Mesendoderm (in vitro differentiated cells): ENCODE results near the gene WDR37.

Experiments
- DNase-seq: peaks from one replicate; pipeline ENCODE4 v3.0.0; 2013
- H2AK5ac ChIP-seq: 2 replicates; pipeline ENCODE4 v1.6.1; 2013; ENCODE audit warnings: low read length, inconsistent platforms
- H2BK120ac ChIP-seq: 2 replicates; pipeline ENCODE4 v1.6.1; 2013; ENCODE audit warnings: low read depth, mild to moderate bottlenecking, low read length, moderate library complexity, mixed read lengths
- H2BK15ac ChIP-seq: replicated peaks from 2 replicates; pipeline ENCODE4 v1.6.1; 2013; ENCODE audit warnings: low read depth, mild to moderate bottlenecking, moderate library complexity
- H2BK5ac ChIP-seq: 2 replicates; pipeline ENCODE4 v1.6.1; 2013; ENCODE audit warnings: low read length, inconsistent platforms
- H3K18ac ChIP-seq: 2 replicates; pipeline ENCODE4 v1.6.1; 2013; ENCODE audit warnings: mild to moderate bottlenecking, low read length, mixed read lengths
- H3K23ac ChIP-seq: one replicate; pipeline ENCODE4 v1.6.1; 2013; ENCODE audit warnings: low read length
- H3K27ac ChIP-seq: 2 replicates; pipeline ENCODE4 v1.5.1; 2013; ENCODE audit warnings: low read depth, mild to moderate bottlenecking, inconsistent platforms, low read length, moderate library complexity
- H3K27me3 ChIP-seq: 2 replicates; pipeline ENCODE4 v1.6.1; 2013; ENCODE audit warnings: low read length, control low read depth, mild to moderate bottlenecking, inconsistent platforms; ENCODE audit not compliant: insufficient read depth, poor library complexity
- H3K36me3 ChIP-seq: 2 replicates; pipeline ENCODE4 v1.6.1; 2013; ENCODE audit warnings: low read length, inconsistent platforms; ENCODE audit not compliant: control insufficient read depth, insufficient read depth
- H3K4ac ChIP-seq: one replicate; pipeline ENCODE4 v1.6.1; 2013; ENCODE audit warnings: low read depth, mild to moderate bottlenecking, low read length, moderate library complexity
- H3K4me1 ChIP-seq: 2 replicates; pipeline ENCODE4 v1.6.1; 2013; ENCODE audit warnings: low read depth, low read length, inconsistent platforms; ENCODE audit not compliant: control insufficient read depth
- H3K4me2 ChIP-seq: 2 replicates; pipeline ENCODE4 v1.6.1; 2013; ENCODE audit warnings: low read length
- H3K4me3 ChIP-seq: 2 replicates; pipeline ENCODE4 v1.5.1; 2013; ENCODE audit warnings: mild to moderate bottlenecking, low read length
- H3K56ac ChIP-seq: one replicate; pipeline ENCODE4 v1.6.1; 2013; ENCODE audit warnings: low read length
- H3K79me1 ChIP-seq: 2 replicates; pipeline ENCODE4 v1.6.1; 2013; ENCODE audit warnings: low read length, inconsistent platforms
- H3K79me2 ChIP-seq: 2 replicates; pipeline ENCODE4 v1.6.1; 2013; ENCODE audit warnings: mild to moderate bottlenecking, low read length; ENCODE audit not compliant: control insufficient read depth, insufficient read depth
- H3K9ac ChIP-seq: 2 replicates; pipeline ENCODE4 v1.6.1; 2013; ENCODE audit warnings: low read length, inconsistent platforms
- H4K5ac ChIP-seq: one replicate; pipeline ENCODE4 v1.6.1; 2013; ENCODE audit warnings: low read length
- H4K8ac ChIP-seq: one replicate; pipeline ENCODE4 v1.6.1; 2013; ENCODE audit warnings: low read depth, mild to moderate bottlenecking, control low read depth, low read length, moderate library complexity
- WGBS: extraction: QIAGEN DNeasy Blood & Tissue Kit; methylation state at CpG from one replicate; pipeline ENCODE4 v1.1.7; 2013; ENCODE audit warnings: low lambda C conversion rate, missing lambda C conversion rate; ENCODE audit not compliant: insufficient coverage; ENCODE audit errors: extremely low coverage; 5-methylcytosine and 5-hydroxymethylcytosine counted together

WDR37 gene

GRCh38 chr10:1173091-1173490, 116.9 kb downstream of the WDR37 start:
- no peak overlapping the region for H3K56ac ChIP-seq
- no peak overlapping the region for H2BK15ac ChIP-seq
- no peak overlapping the region for H2BK120ac ChIP-seq
- WGBS = no CpG with 5 or more reads among the region's 27 CpGs
- H3K4ac ChIP-seq = no peak overlapping the region
- no peak overlapping the region for H3K27ac ChIP-seq
- no peaks in the 10 kb centered on the region for H3K79me2 ChIP-seq
- no peaks in the 10 kb centered on the region for H3K79me1 ChIP-seq
- no peak for DNase-seq
- no peak overlapping the region for H2AK5ac ChIP-seq
- no peak overlapping the region for H4K5ac ChIP-seq
- H3K27me3 ChIP-seq = no peaks in the 10 kb centered on the region
- H3K4me2 ChIP-seq = no peak overlapping the region
- H3K4me1 ChIP-seq = no peaks in the 10 kb centered on the region
- no peak overlapping the region for H4K8ac ChIP-seq
- H3K23ac ChIP-seq = no peak overlapping the region
- no peaks in the 10 kb centered on the region for H3K36me3 ChIP-seq
- no peak overlapping the region for H3K9ac ChIP-seq
- H3K4me3 ChIP-seq = no peak overlapping the region
- no peak overlapping the region for H3K18ac ChIP-seq
- H2BK5ac ChIP-seq = no peak overlapping the region

- Histone ChIP-seq H3K18ac (no peak overlapping the region), H3K23ac (no peak overlapping the region), H4K8ac (no peak overlapping the region), H3K4ac (no peak overlapping the region), H3K79me2 (no peaks in the 10 kb centered on the region), H3K56ac (no peak overlapping the region), H2AK5ac (no peak overlapping the region), H2BK120ac (no peak overlapping the region), H2BK5ac (no peak overlapping the region), H3K4me2 (no peak overlapping the region), H3K9ac (no peak overlapping the region), H3K79me1 (no peaks in the 10 kb centered on the region), H4K5ac (no peak overlapping the region), H3K4me3 (no peak overlapping the region), H3K27ac (no peak overlapping the region), H3K4me1 (no peaks in the 10 kb centered on the region), H2BK15ac (no peak overlapping the region), H3K27me3 (no peaks in the 10 kb centered on the region), H3K36me3 (no peaks in the 10 kb centered on the region)
- no peak for DNase-seq
- WGBS = no CpG with 5 or more reads among the region's 5 CpGs
Observed at GRCh38 chr10:1174022-1174421, 117.8 kb downstream of the WDR37 start.

DNA sequence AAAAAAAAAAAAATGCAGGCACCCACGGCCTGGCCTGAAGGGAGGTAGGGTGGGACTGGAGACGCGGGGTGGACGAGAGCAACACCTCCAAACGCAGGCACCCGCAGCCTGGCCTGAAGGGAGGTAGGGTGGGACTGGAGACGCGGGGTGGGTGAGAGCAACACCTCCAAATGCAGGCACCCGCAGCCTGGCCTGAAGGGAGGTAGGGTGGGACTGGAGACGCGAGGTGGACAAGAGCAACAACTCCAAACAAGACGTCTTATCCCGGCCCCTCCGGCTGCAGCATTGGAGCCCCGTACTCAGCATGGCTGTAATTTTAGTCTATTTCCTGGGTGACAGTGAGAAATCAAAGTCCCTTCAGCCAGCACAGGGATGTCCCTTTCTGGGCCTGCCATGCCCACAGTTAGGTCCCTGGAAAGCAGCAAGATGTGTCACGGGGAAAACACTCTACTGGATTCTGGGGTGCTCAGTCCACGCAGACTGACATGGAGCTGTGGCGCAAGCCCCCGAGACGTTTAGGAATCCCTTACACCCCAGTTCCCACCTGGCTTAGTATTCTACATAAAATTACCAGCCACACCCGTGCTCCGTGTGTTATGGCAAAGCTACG, 119.9 kb downstream of the WDR37 start:
- no peak overlapping the region for H3K4ac ChIP-seq
- no peak overlapping the region for H3K4me3 ChIP-seq
- H2BK5ac ChIP-seq = no peak overlapping the region
- no peak overlapping the region for H3K23ac ChIP-seq
- no peaks in the 10 kb centered on the region for H3K79me2 ChIP-seq
- no peak overlapping the region for H4K8ac ChIP-seq
- H3K56ac ChIP-seq = no peak overlapping the region
- no CpG with 5 or more reads among the region's 23 CpGs for WGBS
- no peak overlapping the region for H2BK15ac ChIP-seq
- H2AK5ac ChIP-seq = no peak overlapping the region
- H3K9ac ChIP-seq = no peak overlapping the region
- no peak overlapping the region for H2BK120ac ChIP-seq
- no peak overlapping the region for H3K18ac ChIP-seq
- no peak overlapping the region for H3K27ac ChIP-seq
- no peaks in the 10 kb centered on the region for H3K27me3 ChIP-seq
- no peaks in the 10 kb centered on the region for H3K4me1 ChIP-seq
- no peaks in the 10 kb centered on the region for H3K79me1 ChIP-seq
- no peaks in the 10 kb centered on the region for H3K36me3 ChIP-seq
- no peak overlapping the region for H4K5ac ChIP-seq
- DNase-seq = no peak
- no peak overlapping the region for H3K4me2 ChIP-seq

GRCh38 chr10:1177936-1178335, 121.8 kb downstream of the WDR37 start:
- no peak overlapping the region for H2BK5ac ChIP-seq
- H3K9ac ChIP-seq = no peak overlapping the region
- H3K36me3 ChIP-seq = no peaks in the 10 kb centered on the region
- H3K18ac ChIP-seq = no peak overlapping the region
- H4K5ac ChIP-seq = no peak overlapping the region
- no peak overlapping the region for H4K8ac ChIP-seq
- H3K4me3 ChIP-seq = no peak overlapping the region
- no peak overlapping the region for H3K56ac ChIP-seq
- H2AK5ac ChIP-seq = no peak overlapping the region
- no peak overlapping the region for H3K23ac ChIP-seq
- H3K27me3 ChIP-seq = no peaks in the 10 kb centered on the region
- H3K79me2 ChIP-seq = no peaks in the 10 kb centered on the region
- no peaks in the 10 kb centered on the region for H3K79me1 ChIP-seq
- H2BK120ac ChIP-seq = no peak overlapping the region
- H3K4me2 ChIP-seq = no peak overlapping the region
- no peak overlapping the region for H3K4ac ChIP-seq
- no peak overlapping the region for H2BK15ac ChIP-seq
- H3K27ac ChIP-seq = no peak overlapping the region
- DNase-seq = no peak
- no peaks in the 10 kb centered on the region for H3K4me1 ChIP-seq
- no CpG with 5 or more reads among the region's 9 CpGs for WGBS

DNA sequence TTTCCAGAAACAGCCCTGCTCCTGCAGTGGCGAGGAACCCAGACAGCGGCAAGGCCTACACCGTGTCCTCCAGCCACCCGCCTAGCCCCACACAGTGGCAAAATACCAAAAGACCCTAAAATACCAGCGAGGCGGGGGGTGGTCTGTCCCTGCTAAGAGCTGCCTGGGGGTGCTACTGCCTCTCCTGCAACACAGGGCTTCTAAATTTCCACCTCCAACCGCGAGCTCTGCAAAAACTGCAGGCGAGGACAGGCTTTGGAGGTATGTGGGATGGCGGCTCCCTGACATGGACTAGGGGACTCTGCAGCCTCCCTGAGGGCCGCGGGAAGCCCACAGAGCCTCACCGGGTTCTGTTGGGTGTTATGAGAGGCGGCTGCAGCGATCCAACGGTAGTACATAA, 122.3 kb downstream of the WDR37 start:
- H2BK5ac ChIP-seq = no peak overlapping the region
- no peak overlapping the region for H2AK5ac ChIP-seq
- no peak overlapping the region for H3K4me2 ChIP-seq
- no peak overlapping the region for H3K4ac ChIP-seq
- H3K79me1 ChIP-seq = no peaks in the 10 kb centered on the region
- no peak overlapping the region for H4K8ac ChIP-seq
- no CpG with 5 or more reads among the region's 16 CpGs for WGBS
- no peak overlapping the region for H3K9ac ChIP-seq
- H3K18ac ChIP-seq = no peak overlapping the region
- H3K79me2 ChIP-seq = no peaks in the 10 kb centered on the region
- no peak overlapping the region for H3K27ac ChIP-seq
- no peaks in the 10 kb centered on the region for H3K4me1 ChIP-seq
- no peaks in the 10 kb centered on the region for H3K36me3 ChIP-seq
- no peak overlapping the region for H4K5ac ChIP-seq
- no peaks in the 10 kb centered on the region for H3K27me3 ChIP-seq
- no peak overlapping the region for H2BK120ac ChIP-seq
- H3K56ac ChIP-seq = no peak overlapping the region
- DNase-seq = no peak
- H2BK15ac ChIP-seq = no peak overlapping the region
- no peak overlapping the region for H3K23ac ChIP-seq
- no peak overlapping the region for H3K4me3 ChIP-seq

- H3K27ac ChIP-seq = no peak overlapping the region
Observed at GRCh38 chr10:1179346-1180070, 123.3 kb downstream of the WDR37 start.

More at GRCh38 chr10:1179346-1180070, 123.3 kb downstream of the WDR37 start:
- Histone ChIP-seq H3K23ac (no peak overlapping the region), H3K36me3 (no peaks in the 10 kb centered on the region), H4K5ac (no peak overlapping the region), H3K4me1 (no peaks in the 10 kb centered on the region), H4K8ac (no peak overlapping the region), H3K18ac (no peak overlapping the region), H3K27me3 (no peaks in the 10 kb centered on the region), H2BK15ac (no peak overlapping the region), H3K4me2 (no peak overlapping the region), H3K4ac (no peak overlapping the region), H3K56ac (no peak overlapping the region), H3K79me1 (no peaks in the 10 kb centered on the region), H3K4me3 (no peak overlapping the region), H3K79me2 (no peaks in the 10 kb centered on the region), H3K9ac (no peak overlapping the region), H2BK120ac (no peak overlapping the region), H2AK5ac (no peak overlapping the region), H2BK5ac (no peak overlapping the region)
- DNase-seq = no peak
- no CpG with 5 or more reads among the region's 20 CpGs for WGBS
